ENCODE measurements around the gene CNTNAP5. TPM values are rescaled to one million over a fixed set of nuclear protein-coding genes. Genes with fewer than 3 reads are reported as not detected.

CNTNAP5 gene
- total and polyA plus RNA-seq, 4 experiments from 2014 or later: not detected

DNA sequence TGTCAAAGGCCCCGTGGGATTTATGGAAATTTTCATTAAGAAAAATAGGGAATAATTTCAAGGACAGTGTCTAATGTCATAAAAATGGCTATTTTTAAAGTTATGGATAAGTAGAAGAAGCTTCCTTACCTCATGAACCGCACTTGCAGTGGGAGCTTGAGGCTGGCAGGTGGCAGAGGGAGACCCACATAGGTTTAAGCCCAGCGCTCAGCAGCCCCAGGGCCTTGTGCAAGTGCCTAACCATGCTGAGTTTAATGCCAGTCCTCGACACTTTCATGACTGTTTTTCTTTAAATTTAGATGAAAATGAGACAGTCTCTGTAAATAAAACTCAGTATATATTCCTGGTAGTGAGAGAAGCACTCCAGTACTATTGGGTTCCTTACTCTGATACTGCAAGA lies 285.6 kb downstream of the CNTNAP5 start:
- Mint-ChIP-seq H3K4me3 (no peak overlapping the region), H3K27me3 (no peaks in the 10 kb centered on the region), H3K27ac (no peak overlapping the region), H3K36me3 (no peaks in the 10 kb centered on the region), H3K4me1 (no peaks in the 10 kb centered on the region), H3K9me3 (peaks cover 2 to 15% (median 4%) of the 10 kb centered on the region in 8 donors)
- ChIA-PET POLR2A (ENCODE audit: partially characterized antibody) (no interaction called here), CTCF (ENCODE audit: partially characterized antibody) (no interaction called here)
- H3K36me3 ChIP-seq (ENCODE audit: insufficient read depth, low read length): no peaks in the 10 kb centered on the region
- no peaks in the 10 kb centered on the region for H3K9me3 ChIP-seq (ENCODE audit: control insufficient read depth in 1 of 2, low read length in 2 of 2)
- no peaks in the 10 kb centered on the region for H3K27me3 ChIP-seq (ENCODE audit: insufficient read depth, low read length)
- no peak overlapping the region for H3K27ac ChIP-seq (ENCODE audit: low read depth, low read length)
- H3K4me3 ChIP-seq (ENCODE audit: low read length in 2 of 2): no peak overlapping the region
- DNase-seq: no peak
- intact Hi-C loops (cut with micrococcal nuclease): no loop called here
- no peaks in the 10 kb centered on the region for H3K4me1 ChIP-seq (ENCODE audit: insufficient read depth, low read length)

DNA sequence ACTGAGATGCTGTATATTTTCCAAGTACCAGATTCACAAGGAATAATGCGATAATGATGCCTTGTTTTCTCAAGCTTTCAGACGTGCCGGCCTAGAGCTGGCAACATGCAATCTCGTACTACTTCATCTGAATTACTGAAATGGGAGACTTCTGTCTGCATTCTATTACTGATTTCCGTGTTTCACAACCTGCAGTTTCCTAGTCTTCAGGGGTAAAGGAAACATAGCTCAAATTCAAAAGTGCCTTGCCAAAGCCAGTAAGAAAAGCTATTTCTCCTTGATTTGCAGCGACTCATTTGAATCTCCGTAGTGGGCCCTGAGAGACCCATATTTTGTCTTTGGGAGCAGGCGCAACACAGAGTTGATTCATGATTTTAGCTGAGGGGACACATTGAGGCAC lies 289.0 kb downstream of the CNTNAP5 start:
- intact Hi-C loops (cut with micrococcal nuclease): no loop called here
- Mint-ChIP-seq H3K4me1 (no peaks in the 10 kb centered on the region), H3K9me3 (peaks cover 0 to 15% (median 4%) of the 10 kb centered on the region in 8 donors), H3K4me3 (no peak overlapping the region), H3K27ac (no peak overlapping the region), H3K27me3 (no peaks in the 10 kb centered on the region), H3K36me3 (no peaks in the 10 kb centered on the region)
- POLR2A ChIA-PET (ENCODE audit: partially characterized antibody): no interaction called here
- Histone ChIP-seq H3K4me3 (ENCODE audit: low read length in 2 of 2) (no peak overlapping the region), H3K36me3 (ENCODE audit: insufficient read depth, low read length) (no peaks in the 10 kb centered on the region), H3K27ac (ENCODE audit: low read depth, low read length) (no peak overlapping the region), H3K27me3 (ENCODE audit: insufficient read depth, low read length) (no peaks in the 10 kb centered on the region), H3K4me1 (ENCODE audit: insufficient read depth, low read length) (no peaks in the 10 kb centered on the region), H3K9me3 (ENCODE audit: control insufficient read depth in 1 of 2, low read length in 2 of 2) (no peaks in the 10 kb centered on the region)
- CTCF ChIA-PET (ENCODE audit: partially characterized antibody): interaction anchor here (0.9 kb wide), 1 partner anchor 11 kb away, joined by 3 read pairs; no protein-coding TSS in a partner anchor
- DNase-seq: no peak

DNA sequence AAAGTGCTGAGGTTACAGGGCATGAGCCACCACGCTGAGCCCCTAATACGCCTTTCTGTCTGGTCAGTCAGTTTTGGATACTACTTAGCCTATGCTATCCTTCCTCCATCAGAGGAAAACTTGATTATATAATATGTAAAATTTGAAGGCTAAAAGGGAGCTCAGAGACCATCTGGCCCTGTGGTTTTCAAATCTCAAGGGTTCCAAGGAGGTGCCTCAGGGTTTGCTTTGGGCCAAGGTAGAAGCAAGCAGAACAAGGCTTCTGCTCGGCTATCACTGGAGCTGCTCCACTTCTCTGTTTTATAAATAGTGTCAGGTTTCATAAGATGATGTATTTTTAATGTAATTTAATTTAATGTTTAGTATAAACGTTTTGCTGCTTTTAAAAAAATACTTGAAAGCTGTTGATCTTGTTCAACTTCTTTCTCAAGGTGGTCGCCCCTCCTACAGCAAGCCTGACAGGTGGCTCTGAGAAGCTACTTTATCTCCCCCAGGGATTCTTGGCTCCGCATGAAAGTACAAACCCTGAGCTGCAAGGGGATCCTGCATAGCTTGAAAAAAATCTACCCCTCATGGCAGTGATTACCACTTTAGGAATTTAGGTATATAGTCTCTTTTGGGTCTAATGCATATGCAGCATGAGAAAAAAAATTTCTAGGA lies 290.3 kb downstream of the CNTNAP5 start:
- no peaks in the 10 kb centered on the region for H3K27me3 Mint-ChIP-seq
- H3K9me3 ChIP-seq (ENCODE audit: control insufficient read depth in 1 of 2, low read length in 2 of 2): no peaks in the 10 kb centered on the region
- H3K4me1 Mint-ChIP-seq: no peaks in the 10 kb centered on the region
- no peaks in the 10 kb centered on the region for H3K36me3 Mint-ChIP-seq
- H3K4me1 ChIP-seq (ENCODE audit: insufficient read depth, low read length): no peaks in the 10 kb centered on the region
- H3K36me3 ChIP-seq (ENCODE audit: insufficient read depth, low read length): no peaks in the 10 kb centered on the region
- no peak for DNase-seq
- no peak overlapping the region for H3K27ac ChIP-seq (ENCODE audit: low read depth, low read length)
- H3K9me3 Mint-ChIP-seq: peaks cover 3 to 15% (median 5%) of the 10 kb centered on the region in 8 donors
- no peak overlapping the region for H3K4me3 ChIP-seq (ENCODE audit: low read length in 2 of 2)
- CTCF ChIA-PET (ENCODE audit: partially characterized antibody): no interaction called here
- POLR2A ChIA-PET (ENCODE audit: partially characterized antibody): no interaction called here
- H3K27ac Mint-ChIP-seq: no peak overlapping the region
- intact Hi-C loops (cut with micrococcal nuclease): no loop called here
- H3K27me3 ChIP-seq (ENCODE audit: insufficient read depth, low read length): no peaks in the 10 kb centered on the region
- H3K4me3 Mint-ChIP-seq: no peak overlapping the region

DNA sequence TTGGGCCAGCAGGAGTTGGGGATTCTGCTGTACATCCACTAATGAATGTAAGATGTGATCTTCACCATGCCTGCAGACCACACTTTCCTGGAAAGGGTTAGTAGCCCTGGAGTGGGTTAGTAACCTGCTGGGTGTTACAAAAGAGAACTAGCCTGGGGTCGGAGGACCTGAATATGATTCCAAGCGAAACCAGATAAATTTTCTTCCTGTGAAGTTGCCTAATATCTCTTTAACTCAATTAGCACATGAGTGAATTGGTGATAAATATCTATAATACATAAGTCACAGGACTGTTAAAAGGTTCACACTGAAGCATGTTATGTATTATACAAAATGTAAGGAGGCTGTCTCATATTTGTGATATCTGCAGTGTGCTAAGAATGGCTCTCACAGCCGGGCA lies 291.0 kb downstream of the CNTNAP5 start:
- no peaks in the 10 kb centered on the region for H3K4me1 Mint-ChIP-seq
- H3K27ac Mint-ChIP-seq: no peak overlapping the region
- no peak overlapping the region for H3K4me3 Mint-ChIP-seq
- H3K27me3 Mint-ChIP-seq: no peaks in the 10 kb centered on the region
- intact Hi-C loops (cut with micrococcal nuclease): no loop called here
- no peak for DNase-seq
- Histone ChIP-seq H3K27me3 (ENCODE audit: insufficient read depth, low read length) (no peaks in the 10 kb centered on the region), H3K27ac (ENCODE audit: low read depth, low read length) (no peak overlapping the region), H3K36me3 (ENCODE audit: insufficient read depth, low read length) (no peaks in the 10 kb centered on the region), H3K4me3 (ENCODE audit: low read length in 2 of 2) (no peak overlapping the region), H3K9me3 (ENCODE audit: control insufficient read depth in 1 of 2, low read length in 2 of 2) (no peaks in the 10 kb centered on the region), H3K4me1 (ENCODE audit: insufficient read depth, low read length) (no peaks in the 10 kb centered on the region)
- ChIA-PET POLR2A (ENCODE audit: partially characterized antibody) (no interaction called here), CTCF (ENCODE audit: partially characterized antibody) (interaction anchor here (0.6 to 0.7 kb wide), 2 partner anchors 9 to 275 kb away, joined by 3 to 4 read pairs; no protein-coding TSS in a partner anchor)
- peaks cover 3 to 16% (median 5%) of the 10 kb centered on the region in 8 donors for H3K9me3 Mint-ChIP-seq
- no peaks in the 10 kb centered on the region for H3K36me3 Mint-ChIP-seq

DNA sequence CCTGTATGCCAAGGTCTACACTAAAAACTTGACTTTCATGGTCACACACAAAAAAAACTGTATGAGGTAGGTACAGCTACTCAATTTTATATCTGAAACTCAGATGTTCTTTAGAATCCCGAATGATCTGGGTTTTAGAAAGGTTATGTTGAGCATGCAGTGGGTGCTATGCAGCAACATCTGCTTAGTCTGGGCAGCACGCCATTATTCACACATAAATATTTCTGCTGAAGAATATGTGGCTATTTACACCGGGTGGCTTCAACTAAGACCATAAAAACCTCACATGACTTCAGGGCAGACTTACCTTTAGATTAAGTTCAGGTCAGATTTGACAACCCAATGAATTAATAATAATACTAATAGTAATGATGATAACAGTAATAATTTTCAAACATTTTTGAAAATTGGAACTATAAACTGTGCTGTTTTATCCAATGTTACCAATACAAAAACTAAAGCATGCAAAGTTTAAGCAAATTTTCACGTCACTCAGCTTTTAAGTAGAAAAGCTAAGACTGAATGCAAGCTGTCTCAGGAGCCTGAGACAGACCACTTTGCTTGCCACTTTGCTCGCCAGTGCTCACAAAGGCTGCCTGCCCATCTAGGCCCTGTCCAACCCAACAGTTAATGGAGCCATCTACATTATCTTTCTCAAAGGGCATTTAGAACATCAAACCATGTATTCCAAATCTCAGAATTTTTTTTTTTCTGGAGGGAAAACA lies 292.0 kb downstream of the CNTNAP5 start:
- no peaks in the 10 kb centered on the region for H3K36me3 Mint-ChIP-seq
- Histone ChIP-seq H3K27ac (ENCODE audit: low read depth, low read length) (no peak overlapping the region), H3K4me3 (ENCODE audit: low read length in 2 of 2) (no peak overlapping the region), H3K4me1 (ENCODE audit: insufficient read depth, low read length) (no peaks in the 10 kb centered on the region), H3K36me3 (ENCODE audit: insufficient read depth, low read length) (no peaks in the 10 kb centered on the region), H3K9me3 (ENCODE audit: control insufficient read depth in 1 of 2, low read length in 2 of 2) (no peaks in the 10 kb centered on the region), H3K27me3 (ENCODE audit: insufficient read depth, low read length) (no peaks in the 10 kb centered on the region)
- intact Hi-C loops (cut with micrococcal nuclease): no loop called here
- H3K4me3 Mint-ChIP-seq: no peak overlapping the region
- no peaks in the 10 kb centered on the region for H3K27me3 Mint-ChIP-seq
- ChIA-PET POLR2A (ENCODE audit: partially characterized antibody) (no interaction called here), CTCF (ENCODE audit: partially characterized antibody) (interaction anchor here (0.7 kb wide), 1 partner anchor 274 kb away, joined by 3 read pairs; no protein-coding TSS in a partner anchor)
- no peak overlapping the region for H3K27ac Mint-ChIP-seq
- H3K9me3 Mint-ChIP-seq: peaks cover 2 to 16% (median 4%) of the 10 kb centered on the region in 8 donors
- DNase-seq: no peak
- no peaks in the 10 kb centered on the region for H3K4me1 Mint-ChIP-seq

DNA sequence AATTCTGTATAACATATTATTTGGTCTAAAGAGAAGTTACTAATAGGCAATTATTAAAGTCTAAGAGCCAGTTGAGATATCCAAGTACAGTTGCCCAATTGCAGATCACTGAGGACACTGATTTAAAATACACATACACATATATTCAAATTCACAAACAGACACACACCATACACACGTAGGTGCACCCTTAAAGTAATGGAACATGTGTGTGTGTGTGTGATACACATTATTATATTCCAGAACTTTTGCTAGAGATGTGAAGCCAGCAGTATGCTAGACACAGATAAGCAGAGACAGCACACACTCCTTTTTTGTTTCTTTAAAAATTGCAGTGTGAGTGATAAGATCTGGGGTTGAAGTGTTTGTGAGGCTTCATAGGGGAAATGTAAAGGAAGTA lies 292.5 kb downstream of the CNTNAP5 start:
- Mint-ChIP-seq H3K9me3 (peaks cover 2 to 16% (median 4%) of the 10 kb centered on the region in 8 donors), H3K36me3 (no peaks in the 10 kb centered on the region), H3K4me3 (no peak overlapping the region), H3K27me3 (no peaks in the 10 kb centered on the region), H3K27ac (no peak overlapping the region), H3K4me1 (no peaks in the 10 kb centered on the region)
- ChIA-PET CTCF (ENCODE audit: partially characterized antibody) (no interaction called here), POLR2A (ENCODE audit: partially characterized antibody) (no interaction called here)
- H3K27me3 ChIP-seq (ENCODE audit: insufficient read depth, low read length): no peaks in the 10 kb centered on the region
- no peaks in the 10 kb centered on the region for H3K9me3 ChIP-seq (ENCODE audit: control insufficient read depth in 1 of 2, low read length in 2 of 2)
- no peak for DNase-seq
- H3K4me3 ChIP-seq (ENCODE audit: low read length in 2 of 2): no peak overlapping the region
- no peak overlapping the region for H3K27ac ChIP-seq (ENCODE audit: low read depth, low read length)
- intact Hi-C loops (cut with micrococcal nuclease): no loop called here
- H3K4me1 ChIP-seq (ENCODE audit: insufficient read depth, low read length): no peaks in the 10 kb centered on the region
- no peaks in the 10 kb centered on the region for H3K36me3 ChIP-seq (ENCODE audit: insufficient read depth, low read length)

DNA sequence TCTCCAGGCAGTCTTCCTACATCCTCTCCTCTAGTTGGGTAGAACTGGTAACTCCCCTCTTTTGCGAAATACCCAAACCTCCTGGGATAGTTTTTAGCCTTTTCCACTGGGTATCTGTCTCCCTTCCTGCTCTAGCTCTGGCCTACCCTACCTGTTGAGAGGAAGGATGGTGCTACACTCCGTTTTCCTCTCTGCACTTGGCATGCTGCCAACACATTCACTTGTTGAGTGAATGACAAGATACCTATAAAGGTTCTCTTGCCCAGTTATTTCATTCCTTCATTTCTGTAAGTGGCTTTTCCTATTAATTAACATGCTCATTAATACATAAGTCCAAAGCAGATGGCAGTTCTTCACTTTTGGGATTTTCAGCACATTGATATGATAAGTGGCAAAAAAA lies 293.8 kb downstream of the CNTNAP5 start:
- Mint-ChIP-seq H3K9me3 (peaks cover 2 to 13% (median 5%) of the 10 kb centered on the region in 8 donors), H3K4me3 (no peak overlapping the region)
- CTCF ChIA-PET (ENCODE audit: partially characterized antibody): no interaction called here

More for the DNA sequence above, 293.8 kb downstream of the CNTNAP5 start:
- Histone ChIP-seq H3K36me3 (ENCODE audit: insufficient read depth, low read length) (no peaks in the 10 kb centered on the region), H3K27ac (ENCODE audit: low read depth, low read length) (no peak overlapping the region), H3K4me3 (ENCODE audit: low read length in 2 of 2) (no peak overlapping the region), H3K27me3 (ENCODE audit: insufficient read depth, low read length) (no peaks in the 10 kb centered on the region), H3K9me3 (ENCODE audit: control insufficient read depth in 1 of 2, low read length in 2 of 2) (no peaks in the 10 kb centered on the region), H3K4me1 (ENCODE audit: insufficient read depth, low read length) (no peaks in the 10 kb centered on the region)
- Mint-ChIP-seq H3K27me3 (no peaks in the 10 kb centered on the region), H3K27ac (no peak overlapping the region), H3K4me1 (no peaks in the 10 kb centered on the region), H3K36me3 (no peaks in the 10 kb centered on the region)
- no peak for DNase-seq
- intact Hi-C loops (cut with micrococcal nuclease): no loop called here
- POLR2A ChIA-PET (ENCODE audit: partially characterized antibody): no interaction called here
